Gastrocnemius medialis (tissue), 4 donors: ENCODE results near the gene ENTPD8.

Source experiments
- CTCF ChIP-seq, 5 experiments: fragments of 450-650 bp in 3 of 5; fragments of 200-600 bp in 2 of 5; sonication (generic) in 2 of 5; IDR thresholded peaks in 4 of 5; conservative IDR thresholded peaks in 1 of 5; 1 replicate in 4 of 5; 2 replicates in 1 of 5; pipeline ENCODE4 v1.5.1; 2016 to 2019; ENCODE audit warnings: antibody characterized with exemption in 5 of 5, mild to moderate bottlenecking in 3 of 5, moderate library complexity in 3 of 5
- POLR2A ChIP-seq, 2 donors: fragments of 450-650 bp; IDR thresholded peaks; one replicate each; pipeline ENCODE4 v1.6.1; 2017; ENCODE audit warnings: antibody characterized with exemption in 2 of 2, mild to moderate bottlenecking in 2 of 2, moderate library complexity in 2 of 2

- TF ChIP-seq POLR2A (IDR thresholded peaks at IDR 0.05) (no peak), CTCF (IDR thresholded peaks at IDR 0.05 in 4 of 5, conservative IDR thresholded peaks at IDR 0.05 in 1 of 5) (no peak)
Measured at GRCh38 chr9:137465720-137466388, 24.7 kb upstream of the ENTPD8 start.
